ENCODE results near the gene NR1H2.
"Not testable (repeated sequence)": the region's sequence is repeated elsewhere in the genome, so short reads cannot be mapped to it uniquely, and the experiment has no call there.

DNA sequence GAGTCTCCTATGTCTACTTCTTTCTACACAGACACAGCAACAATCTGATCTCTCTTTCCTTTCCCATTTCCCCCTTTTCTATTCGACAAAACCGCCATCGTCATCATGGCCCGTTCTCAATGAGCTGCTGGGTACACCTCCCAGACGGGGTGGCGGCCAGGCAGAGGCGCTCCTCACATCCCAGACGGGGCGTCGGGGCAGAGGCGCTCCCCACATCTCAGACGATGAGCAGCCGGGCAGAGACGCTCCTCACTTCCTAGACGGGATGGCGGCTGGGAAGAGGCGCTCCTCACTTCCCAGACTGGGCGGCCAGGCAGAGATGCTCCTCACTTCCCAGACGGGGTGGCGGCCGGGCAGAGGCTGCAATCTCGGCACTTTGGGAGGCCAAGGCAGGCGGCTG lies 14.7 kb downstream of the NR1H2 start:
- TF ChIP-seq, protein P1, sequence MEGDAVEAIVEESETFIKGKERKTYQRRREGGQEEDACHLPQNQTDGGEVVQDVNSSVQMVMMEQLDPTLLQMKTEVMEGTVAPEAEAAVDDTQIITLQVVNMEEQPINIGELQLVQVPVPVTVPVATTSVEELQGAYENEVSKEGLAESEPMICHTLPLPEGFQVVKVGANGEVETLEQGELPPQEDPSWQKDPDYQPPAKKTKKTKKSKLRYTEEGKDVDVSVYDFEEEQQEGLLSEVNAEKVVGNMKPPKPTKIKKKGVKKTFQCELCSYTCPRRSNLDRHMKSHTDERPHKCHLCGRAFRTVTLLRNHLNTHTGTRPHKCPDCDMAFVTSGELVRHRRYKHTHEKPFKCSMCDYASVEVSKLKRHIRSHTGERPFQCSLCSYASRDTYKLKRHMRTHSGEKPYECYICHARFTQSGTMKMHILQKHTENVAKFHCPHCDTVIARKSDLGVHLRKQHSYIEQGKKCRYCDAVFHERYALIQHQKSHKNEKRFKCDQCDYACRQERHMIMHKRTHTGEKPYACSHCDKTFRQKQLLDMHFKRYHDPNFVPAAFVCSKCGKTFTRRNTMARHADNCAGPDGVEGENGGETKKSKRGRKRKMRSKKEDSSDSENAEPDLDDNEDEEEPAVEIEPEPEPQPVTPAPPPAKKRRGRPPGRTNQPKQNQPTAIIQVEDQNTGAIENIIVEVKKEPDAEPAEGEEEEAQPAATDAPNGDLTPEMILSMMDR (conservative IDR thresholded peaks at IDR 0.05 in 1 of 2, IDR thresholded peaks at IDR 0.05 in 1 of 2; ENCODE audit: low read depth in 1 of 2, low read length in 2 of 2) = not testable (repeated sequence)
- not testable (repeated sequence) for TF ChIP-seq EZH2 (IDR thresholded peaks at IDR 0.05; ENCODE audit: low read length, missing control alignments)
